ENCODE results near the gene SORBS1.

SORBS1 gene

DNA sequence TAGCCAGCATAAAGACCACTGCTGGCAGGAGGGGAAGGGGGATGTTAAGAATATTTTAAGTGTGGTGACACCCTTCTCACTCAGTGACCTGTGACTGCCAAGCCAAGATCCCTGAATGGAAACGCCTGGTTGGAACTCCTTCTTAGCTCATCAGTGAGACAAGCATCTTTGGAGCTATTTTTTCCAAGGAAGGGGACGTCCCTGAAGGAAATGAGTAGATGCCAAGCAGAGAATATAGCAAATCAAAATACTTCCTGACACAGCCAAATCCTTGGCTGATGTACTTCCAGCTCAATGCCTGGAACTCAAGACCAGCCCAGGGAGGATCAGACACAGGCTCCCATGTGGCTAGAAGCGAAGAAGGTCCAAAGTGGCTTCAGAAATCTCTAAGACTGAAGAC is 82.2 kb downstream of the SORBS1 start:
- H3K27me3 ChIP-seq (replicated peaks; ENCODE audit: control insufficient read depth, insufficient read depth, low read length, poor library complexity, severe bottlenecking), result no peaks in the 10 kb centered on the region
- H3K9me3 ChIP-seq (ENCODE audit: control insufficient read depth, low read length), result no peaks in the 10 kb centered on the region
- no peak overlapping the region for H3K27ac ChIP-seq (ENCODE audit: insufficient read depth, low read length, poor library complexity, severe bottlenecking)
- no peak overlapping the region for H3K4me3 ChIP-seq (ENCODE audit: insufficient read depth, low read depth, low read length, poor library complexity, severe bottlenecking)
- no peaks in the 10 kb centered on the region for H3K36me3 ChIP-seq (ENCODE audit: control insufficient read depth, insufficient read depth, low read length)
- no peaks in the 10 kb centered on the region for H3K4me1 ChIP-seq (ENCODE audit: control insufficient read depth, insufficient read depth, low read length, poor library complexity, severe bottlenecking)
- DNase-seq, result no peak

DNA sequence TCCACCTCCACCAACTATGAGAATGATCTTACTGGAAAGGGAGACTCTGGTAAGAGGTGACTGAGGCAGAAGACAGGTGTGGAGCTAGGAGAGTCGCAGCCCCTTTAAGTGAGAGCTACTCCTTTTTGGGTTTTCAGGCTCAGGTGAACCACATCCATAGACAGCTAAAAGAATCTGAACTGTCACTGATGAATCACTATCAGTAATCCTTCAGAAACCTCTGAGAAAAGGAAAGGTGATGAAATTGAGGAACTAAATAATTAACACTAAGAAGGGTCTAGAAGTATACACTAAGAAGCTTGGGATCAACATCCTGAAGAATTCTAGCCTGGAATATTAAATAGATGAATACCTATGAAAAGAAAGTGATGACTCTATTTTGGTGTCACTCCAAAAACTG is 83.0 kb downstream of the SORBS1 start:
- Histone ChIP-seq H3K4me3 (ENCODE audit: insufficient read depth, low read depth, low read length, poor library complexity, severe bottlenecking) (no peak overlapping the region), H3K36me3 (ENCODE audit: control insufficient read depth, insufficient read depth, low read length) (no peaks in the 10 kb centered on the region), H3K27ac (ENCODE audit: insufficient read depth, low read length, poor library complexity, severe bottlenecking) (no peak overlapping the region), H3K9me3 (ENCODE audit: control insufficient read depth, low read length) (no peaks in the 10 kb centered on the region), H3K27me3 (replicated peaks; ENCODE audit: control insufficient read depth, insufficient read depth, low read length, poor library complexity, severe bottlenecking) (no peaks in the 10 kb centered on the region), H3K4me1 (ENCODE audit: control insufficient read depth, insufficient read depth, low read length, poor library complexity, severe bottlenecking) (no peaks in the 10 kb centered on the region)
- no peak for DNase-seq

DNA sequence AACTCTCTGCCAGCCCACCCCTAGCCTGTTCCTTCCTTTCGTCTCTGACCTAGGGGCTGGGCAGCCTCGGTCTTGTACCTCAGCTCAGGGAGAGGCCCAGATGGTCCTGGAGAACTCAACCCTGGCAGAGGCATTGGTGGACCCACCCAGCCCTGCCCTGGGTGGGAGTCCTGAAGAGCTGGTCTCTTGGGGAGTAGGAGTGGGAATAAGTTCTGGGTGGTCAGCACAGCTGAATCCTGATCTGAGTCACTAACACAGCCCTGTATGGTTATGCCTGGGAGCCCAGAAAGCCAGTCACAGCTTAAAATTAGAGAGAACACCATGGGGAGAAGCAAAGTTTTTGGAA is 84.0 kb downstream of the SORBS1 start:
- Histone ChIP-seq H3K27me3 (replicated peaks; ENCODE audit: control insufficient read depth, insufficient read depth, low read length, poor library complexity, severe bottlenecking) (no peaks in the 10 kb centered on the region), H3K27ac (ENCODE audit: insufficient read depth, low read length, poor library complexity, severe bottlenecking) (no peak overlapping the region), H3K9me3 (ENCODE audit: control insufficient read depth, low read length) (no peaks in the 10 kb centered on the region), H3K36me3 (ENCODE audit: control insufficient read depth, insufficient read depth, low read length) (no peaks in the 10 kb centered on the region), H3K4me1 (ENCODE audit: control insufficient read depth, insufficient read depth, low read length, poor library complexity, severe bottlenecking) (no peaks in the 10 kb centered on the region), H3K4me3 (ENCODE audit: insufficient read depth, low read depth, low read length, poor library complexity, severe bottlenecking) (no peak overlapping the region)
- DNase-seq, result no peak

DNA sequence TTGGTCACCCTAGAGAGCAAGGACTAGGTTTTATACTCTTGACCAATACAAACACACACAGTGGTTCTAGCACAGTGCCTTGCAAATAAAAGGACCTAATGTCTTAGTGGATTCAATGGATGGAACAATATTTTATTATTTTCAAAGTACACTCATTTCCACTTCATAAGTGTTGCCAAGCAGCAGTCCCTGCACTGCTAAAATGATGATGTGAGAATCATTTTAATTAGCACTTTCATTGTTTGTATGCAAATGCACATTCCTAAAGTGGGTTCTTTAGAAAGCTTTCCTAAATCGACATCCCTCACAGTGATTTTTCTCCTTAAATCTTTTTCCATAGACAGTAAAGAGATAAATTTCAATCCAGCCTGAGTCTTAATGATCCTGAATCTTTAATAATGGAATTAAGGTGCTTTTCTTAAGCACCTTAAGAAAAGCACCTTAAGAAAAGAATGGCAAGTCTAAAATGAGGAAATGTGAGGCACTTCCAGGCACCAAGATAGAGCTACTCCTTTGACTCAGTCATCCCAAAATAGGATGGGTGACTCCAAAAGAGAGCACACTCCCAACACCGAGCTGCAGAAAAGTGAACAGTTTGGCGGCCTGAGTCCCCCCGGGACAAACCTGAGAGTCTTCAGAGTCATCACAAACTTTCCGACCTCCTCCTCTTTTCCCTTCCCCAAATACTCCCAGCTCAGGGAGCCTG is 84.5 kb downstream of the SORBS1 start:
- H3K4me3 ChIP-seq (ENCODE audit: insufficient read depth, low read depth, low read length, poor library complexity, severe bottlenecking), result no peak overlapping the region
- DNase-seq, result no peak
- no peak overlapping the region for H3K27ac ChIP-seq (ENCODE audit: insufficient read depth, low read length, poor library complexity, severe bottlenecking)
- H3K4me1 ChIP-seq (ENCODE audit: control insufficient read depth, insufficient read depth, low read length, poor library complexity, severe bottlenecking), result no peaks in the 10 kb centered on the region
- no peaks in the 10 kb centered on the region for H3K27me3 ChIP-seq (replicated peaks; ENCODE audit: control insufficient read depth, insufficient read depth, low read length, poor library complexity, severe bottlenecking)
- H3K9me3 ChIP-seq (ENCODE audit: control insufficient read depth, low read length), result no peaks in the 10 kb centered on the region
- H3K36me3 ChIP-seq (ENCODE audit: control insufficient read depth, insufficient read depth, low read length), result no peaks in the 10 kb centered on the region

DNA sequence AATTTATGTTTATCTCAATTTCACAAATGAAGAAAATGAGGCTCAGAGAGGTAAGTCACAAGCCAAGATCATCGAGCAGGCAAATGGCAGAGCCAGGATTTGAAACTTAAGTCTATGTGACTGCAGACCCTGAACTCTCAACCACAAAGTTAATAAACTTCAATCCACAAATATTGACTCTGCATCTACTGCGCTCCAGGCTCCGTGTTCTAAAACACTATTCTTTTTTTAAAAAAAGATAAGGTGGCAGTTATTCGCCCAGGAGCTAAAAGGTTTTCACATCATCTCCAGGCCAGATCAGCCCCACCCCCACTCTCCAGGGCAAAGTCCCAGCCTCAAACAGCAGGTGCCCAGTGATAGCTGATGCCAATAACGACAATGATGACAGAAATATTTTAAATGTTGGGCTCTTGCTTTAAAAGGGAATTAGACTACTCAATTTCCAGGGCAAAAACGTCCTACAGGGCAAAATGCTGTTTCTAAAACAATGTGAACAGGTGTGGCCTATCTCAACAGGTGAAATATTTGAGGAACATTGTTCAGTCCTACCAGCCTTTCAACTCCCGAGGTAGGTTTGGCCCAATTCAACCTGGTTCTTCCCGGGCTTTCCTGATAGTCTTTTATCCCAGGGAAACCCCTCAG is 85.2 kb downstream of the SORBS1 start:
- H3K27me3 ChIP-seq (replicated peaks; ENCODE audit: control insufficient read depth, insufficient read depth, low read length, poor library complexity, severe bottlenecking), result no peaks in the 10 kb centered on the region
- no peaks in the 10 kb centered on the region for H3K9me3 ChIP-seq (ENCODE audit: control insufficient read depth, low read length)

DNA sequence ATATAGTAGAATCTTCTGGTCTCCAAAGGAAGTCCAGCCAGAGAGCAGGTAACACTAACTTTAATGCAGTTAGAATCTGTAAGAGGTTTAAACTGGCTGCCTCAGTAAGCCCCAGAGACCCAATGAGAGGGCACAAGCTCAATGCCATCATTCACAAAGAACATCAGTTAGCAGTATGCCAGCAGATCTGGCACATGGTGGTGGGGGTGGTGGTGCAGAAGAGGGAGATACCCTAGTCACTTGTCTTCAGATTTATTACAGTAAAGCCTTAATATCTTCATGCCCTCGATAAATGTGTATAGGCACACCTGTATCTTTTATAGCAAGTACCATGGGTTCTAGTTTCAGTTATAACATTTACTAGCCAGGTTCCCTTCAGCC is 86.2 kb downstream of the SORBS1 start:
- DNase-seq, result no peak
- Histone ChIP-seq H3K4me3 (ENCODE audit: insufficient read depth, low read depth, low read length, poor library complexity, severe bottlenecking) (no peak overlapping the region), H3K9me3 (ENCODE audit: control insufficient read depth, low read length) (no peaks in the 10 kb centered on the region), H3K4me1 (ENCODE audit: control insufficient read depth, insufficient read depth, low read length, poor library complexity, severe bottlenecking) (no peaks in the 10 kb centered on the region), H3K36me3 (ENCODE audit: control insufficient read depth, insufficient read depth, low read length) (no peaks in the 10 kb centered on the region), H3K27me3 (replicated peaks; ENCODE audit: control insufficient read depth, insufficient read depth, low read length, poor library complexity, severe bottlenecking) (no peaks in the 10 kb centered on the region), H3K27ac (ENCODE audit: insufficient read depth, low read length, poor library complexity, severe bottlenecking) (no peak overlapping the region)

More for the DNA sequence above, 85.2 kb downstream of the SORBS1 start:
- Histone ChIP-seq H3K4me1 (ENCODE audit: control insufficient read depth, insufficient read depth, low read length, poor library complexity, severe bottlenecking) (no peaks in the 10 kb centered on the region), H3K36me3 (ENCODE audit: control insufficient read depth, insufficient read depth, low read length) (no peaks in the 10 kb centered on the region), H3K27ac (ENCODE audit: insufficient read depth, low read length, poor library complexity, severe bottlenecking) (no peak overlapping the region), H3K4me3 (ENCODE audit: insufficient read depth, low read depth, low read length, poor library complexity, severe bottlenecking) (no peak overlapping the region)
- DNase-seq, result no peak

DNA sequence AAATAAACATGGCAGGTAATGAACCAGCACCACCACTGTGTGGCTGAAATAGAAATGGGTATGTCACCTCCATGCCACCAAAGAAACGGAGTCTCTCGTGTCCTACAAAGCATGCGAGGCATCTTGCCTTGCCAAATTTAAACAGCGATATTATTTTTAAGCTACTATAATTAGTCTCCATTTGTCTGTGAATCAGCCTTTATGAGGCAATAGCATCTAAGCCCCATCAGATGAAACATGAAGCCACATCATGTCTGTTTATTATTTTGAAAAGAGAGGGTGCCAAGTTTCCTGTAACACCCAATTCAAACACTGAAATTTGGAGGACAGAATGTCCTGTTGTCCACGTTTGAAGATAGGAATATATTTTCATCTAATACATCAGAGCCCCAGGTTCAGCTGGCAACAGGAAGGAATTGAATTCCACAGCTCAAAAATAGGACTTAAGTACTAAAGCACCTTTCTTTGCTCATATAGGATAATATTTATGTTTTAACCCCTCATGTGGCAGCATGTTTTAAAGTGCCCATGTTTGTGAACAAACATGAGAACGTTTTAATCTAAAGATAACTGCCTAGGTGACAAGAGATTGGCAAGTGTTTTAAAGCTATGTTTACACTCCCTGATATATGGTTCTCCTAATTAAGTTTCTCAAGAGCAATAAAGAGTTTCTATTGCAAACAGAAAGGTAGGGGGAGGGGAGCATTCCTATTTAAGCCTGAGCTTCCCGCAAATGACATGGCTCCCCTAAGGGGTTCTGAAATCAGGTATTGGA is 86.8 kb downstream of the SORBS1 start:
- Histone ChIP-seq H3K27me3 (replicated peaks; ENCODE audit: control insufficient read depth, insufficient read depth, low read length, poor library complexity, severe bottlenecking) (no peaks in the 10 kb centered on the region), H3K27ac (ENCODE audit: insufficient read depth, low read length, poor library complexity, severe bottlenecking) (no peak overlapping the region), H3K4me1 (ENCODE audit: control insufficient read depth, insufficient read depth, low read length, poor library complexity, severe bottlenecking) (no peaks in the 10 kb centered on the region), H3K36me3 (ENCODE audit: control insufficient read depth, insufficient read depth, low read length) (no peaks in the 10 kb centered on the region), H3K4me3 (ENCODE audit: insufficient read depth, low read depth, low read length, poor library complexity, severe bottlenecking) (no peak overlapping the region), H3K9me3 (ENCODE audit: control insufficient read depth, low read length) (no peaks in the 10 kb centered on the region)
- no peak for DNase-seq

DNA sequence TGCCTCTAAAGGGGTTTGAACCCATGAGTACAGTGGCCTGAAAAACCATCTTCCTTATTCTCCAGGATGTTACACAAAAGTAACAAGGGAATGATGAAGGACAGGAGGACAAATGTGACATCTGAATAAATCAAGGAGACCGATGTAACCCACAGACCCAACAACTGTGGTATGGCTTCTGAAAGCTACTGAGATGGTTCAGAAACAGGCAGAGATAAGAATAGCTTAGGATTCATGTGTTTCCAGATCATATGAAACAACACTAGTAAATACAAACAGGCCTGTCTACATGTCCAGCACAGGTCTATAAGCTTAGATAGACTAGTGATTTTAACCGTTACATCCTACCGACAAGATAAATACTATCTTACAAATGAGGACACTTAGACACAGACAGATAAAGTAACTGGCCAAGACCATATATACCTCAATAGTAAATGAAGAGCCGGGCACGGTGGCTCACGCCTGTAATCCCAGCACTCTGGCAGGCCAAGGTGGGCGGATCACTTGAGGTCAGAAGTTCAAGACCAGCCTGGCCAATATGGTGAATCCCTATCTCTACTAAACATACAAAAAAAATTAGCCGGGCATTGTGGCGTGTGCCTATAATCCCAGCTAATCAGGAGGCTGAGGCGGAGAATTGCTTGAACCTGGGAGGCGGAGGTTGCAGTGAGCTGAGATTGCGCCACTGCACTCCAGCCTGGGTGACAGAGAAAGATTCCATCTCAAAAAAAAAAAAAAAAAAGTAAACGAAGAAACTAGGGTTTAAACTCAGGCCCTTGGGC is 88.7 kb downstream of the SORBS1 start:
- Histone ChIP-seq H3K4me1 (ENCODE audit: control insufficient read depth, insufficient read depth, low read length, poor library complexity, severe bottlenecking) (no peaks in the 10 kb centered on the region), H3K4me3 (ENCODE audit: insufficient read depth, low read depth, low read length, poor library complexity, severe bottlenecking) (no peak overlapping the region), H3K9me3 (ENCODE audit: control insufficient read depth, low read length) (no peaks in the 10 kb centered on the region), H3K27me3 (replicated peaks; ENCODE audit: control insufficient read depth, insufficient read depth, low read length, poor library complexity, severe bottlenecking) (no peaks in the 10 kb centered on the region), H3K27ac (ENCODE audit: insufficient read depth, low read length, poor library complexity, severe bottlenecking) (no peak overlapping the region), H3K36me3 (ENCODE audit: control insufficient read depth, insufficient read depth, low read length) (no peaks in the 10 kb centered on the region)
- no peak for DNase-seq

DNA sequence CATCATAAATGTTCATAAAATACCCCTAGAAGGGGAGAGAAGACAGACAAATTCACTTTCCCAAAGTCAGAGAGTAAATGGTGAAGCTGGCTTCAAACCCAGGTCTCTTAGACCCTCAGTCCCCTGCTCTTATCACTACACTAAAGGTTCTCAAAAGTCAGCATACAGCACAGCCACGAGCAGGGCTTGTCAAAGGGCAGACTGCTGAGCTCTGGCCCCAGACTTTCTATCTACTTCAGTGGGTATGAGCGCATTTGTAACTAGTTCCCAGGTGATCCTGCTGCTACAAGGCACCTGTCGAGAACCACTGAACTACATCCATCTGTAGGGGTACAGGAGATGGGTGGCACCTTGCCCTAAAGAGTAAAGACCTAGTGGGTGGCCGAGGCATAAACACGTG is 91.5 kb downstream of the SORBS1 start:
- H3K27ac ChIP-seq (ENCODE audit: insufficient read depth, low read length, poor library complexity, severe bottlenecking), result no peak overlapping the region

More for the DNA sequence above, 91.5 kb downstream of the SORBS1 start:
- H3K4me3 ChIP-seq (ENCODE audit: insufficient read depth, low read depth, low read length, poor library complexity, severe bottlenecking), result no peak overlapping the region
- no peaks in the 10 kb centered on the region for H3K9me3 ChIP-seq (ENCODE audit: control insufficient read depth, low read length)
- no peak for DNase-seq
- H3K36me3 ChIP-seq (ENCODE audit: control insufficient read depth, insufficient read depth, low read length), result no peaks in the 10 kb centered on the region
- no peaks in the 10 kb centered on the region for H3K27me3 ChIP-seq (replicated peaks; ENCODE audit: control insufficient read depth, insufficient read depth, low read length, poor library complexity, severe bottlenecking)
- H3K4me1 ChIP-seq (ENCODE audit: control insufficient read depth, insufficient read depth, low read length, poor library complexity, severe bottlenecking), result no peaks in the 10 kb centered on the region
